Ishikawa (cell line): ENCODE data around the gene BMP2K.

Experiments used
- CEBPB ChIP-seq: IDR thresholded peaks from 2 replicates; pipeline ENCODE4 v1.6.1; 2012
- CREB1 ChIP-seq: IDR thresholded peaks from 2 replicates; pipeline ENCODE4 v1.6.1; 2012; ENCODE audit warnings: low read depth
- EGR1 ChIP-seq: IDR thresholded peaks from 2 replicates; pipeline ENCODE4 v1.6.1; 2012
- EP300 ChIP-seq: IDR thresholded peaks from 2 replicates; pipeline ENCODE4 v1.6.1; 2012; ENCODE audit warnings: borderline replicate concordance
- FOXM1 ChIP-seq: IDR thresholded peaks from 2 replicates; pipeline ENCODE4 v1.6.1; 2012; ENCODE audit warnings: low read depth, borderline replicate concordance
- MAX ChIP-seq: IDR thresholded peaks from 2 replicates; pipeline ENCODE4 v1.6.1; 2012
- NFIC ChIP-seq: IDR thresholded peaks from 2 replicates; pipeline ENCODE4 v1.6.1; 2012
- RAD21 ChIP-seq: IDR thresholded peaks from 2 replicates; pipeline ENCODE4 v1.6.1; 2012; ENCODE audit warnings: low read depth
- REST ChIP-seq: IDR thresholded peaks from 2 replicates; pipeline ENCODE4 v1.6.1; 2012; ENCODE audit warnings: low read depth, mild to moderate bottlenecking
- TAF1 ChIP-seq: IDR thresholded peaks from 2 replicates; pipeline ENCODE4 v1.6.1; 2012; ENCODE audit warnings: low read depth, mild to moderate bottlenecking
- TCF12 ChIP-seq: IDR thresholded peaks from 2 replicates; pipeline ENCODE4 v1.6.1; 2012; ENCODE audit warnings: low read depth
- TEAD4 ChIP-seq: IDR thresholded peaks from 2 replicates; pipeline ENCODE4 v1.6.1; 2012
- USF1 ChIP-seq: IDR thresholded peaks from 2 replicates; pipeline ENCODE4 v1.6.1; 2012
- YY1 ChIP-seq: IDR thresholded peaks from 2 replicates; pipeline ENCODE4 v1.6.1; 2012; ENCODE audit warnings: low read depth
- ZBTB7A ChIP-seq: IDR thresholded peaks from 2 replicates; pipeline ENCODE4 v1.6.1; 2012; ENCODE audit warnings: low read depth

BMP2K gene

GRCh38 chr4:78758085-78758484, 18.1 kb upstream of the BMP2K start:
- TF ChIP-seq EGR1 (no peak), REST (no peak), TCF12 (no peak), FOXM1 (no peak), ZBTB7A (no peak), NFIC (no peak), RAD21 (no peak), MAX (no peak), USF1 (no peak), CEBPB (no peak), CREB1 (no peak)

- TF ChIP-seq USF1 (no peak), YY1 (no peak), EP300 (no peak), TAF1 (no peak), MAX (no peak), EGR1 (no peak), CEBPB (no peak), TCF12 (no peak)
These were observed 13.6 kb upstream of the BMP2K start for GRCh38 chr4:78762529-78762928.

DNA sequence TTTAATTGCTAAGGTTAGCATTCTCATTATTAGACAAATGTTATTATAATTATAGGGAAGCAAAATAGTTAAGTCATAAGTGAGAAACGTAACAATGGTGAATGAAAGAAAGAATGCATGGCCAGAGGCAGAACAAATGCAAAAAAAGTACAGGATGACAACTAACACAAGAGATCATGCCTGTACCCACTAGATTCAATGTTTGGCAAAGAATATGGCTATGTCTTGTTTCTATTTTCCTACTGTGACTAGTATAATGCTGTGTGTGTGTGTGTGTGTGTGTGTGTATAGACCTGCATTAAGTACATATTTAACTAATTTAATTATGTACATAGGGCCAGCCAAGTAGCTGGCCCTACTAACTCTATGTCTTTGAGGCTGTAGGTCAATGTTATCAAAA, 12.9 kb upstream of the BMP2K start:
- TF ChIP-seq EP300 (no peak), USF1 (no peak), FOXM1 (no peak), RAD21 (no peak)

DNA sequence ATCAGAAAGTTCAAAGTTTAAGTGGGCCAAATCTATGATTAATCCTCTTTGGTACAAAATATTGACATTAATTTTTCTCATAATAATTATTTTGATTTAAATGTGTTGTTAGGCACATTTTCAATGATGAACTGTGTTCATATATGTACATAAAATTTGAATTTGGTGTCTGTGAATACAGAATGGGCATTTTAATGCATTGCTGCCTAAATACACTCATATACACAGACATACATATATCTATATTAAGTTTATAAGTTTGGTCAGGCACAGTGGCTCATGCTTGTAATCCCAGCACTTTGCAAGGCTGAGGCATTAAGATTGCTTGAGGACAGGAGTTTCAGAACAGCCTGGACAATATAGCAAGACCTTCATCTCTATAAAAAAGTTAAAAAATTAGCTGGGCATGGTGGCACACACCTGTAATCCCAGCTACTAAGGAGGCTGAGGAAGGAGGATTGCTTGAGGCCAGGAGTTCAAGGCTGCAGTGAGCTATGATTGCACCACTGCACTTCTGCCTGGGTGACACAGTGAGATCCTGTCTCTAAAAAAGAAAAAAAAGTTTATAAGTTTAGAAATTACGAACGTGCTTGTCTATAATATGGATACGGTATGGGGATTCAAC, 12.3 kb upstream of the BMP2K start:
- TF ChIP-seq RAD21: no peak
- TF ChIP-seq ZBTB7A: no peak
- TF ChIP-seq NFIC: no peak
- no peak for TF ChIP-seq CREB1
- TF ChIP-seq EP300: no peak
- no peak for TF ChIP-seq TCF12
- TF ChIP-seq YY1: no peak
- no peak for TF ChIP-seq MAX

- no peak for TF ChIP-seq RAD21
These were observed 11.6 kb upstream of the BMP2K start for GRCh38 chr4:78764498-78764961.

- no peak for TF ChIP-seq USF1
- no peak for TF ChIP-seq RAD21
- no peak for TF ChIP-seq YY1
- TF ChIP-seq TCF12: no peak
- TF ChIP-seq TEAD4: no peak
- no peak for TF ChIP-seq CREB1
- TF ChIP-seq CEBPB: no peak
- TF ChIP-seq NFIC: no peak
- no peak for TF ChIP-seq MAX
- TF ChIP-seq TAF1: no peak
- TF ChIP-seq REST: no peak
- TF ChIP-seq EGR1: no peak
- no peak for TF ChIP-seq EP300
- no peak for TF ChIP-seq FOXM1
- TF ChIP-seq ZBTB7A: no peak
These were observed 10.6 kb upstream of the BMP2K start for GRCh38 chr4:78765432-78766006.
